M059J (cell line): Measurements from ENCODE around the gene TUBGCP6. TPM values are rescaled to one million over a fixed set of nuclear protein-coding genes. Genes with fewer than 3 reads are reported as not detected.

Source experiments
- DNase-seq: peaks from one replicate; pipeline ENCODE4 v3.0.0-alpha.2; 2012; ENCODE audit warnings: low read depth
- total RNA-seq: library from RNA; depleted of rRNA; stranded (reverse); fragments of >200 nt; shearing (Covaris generic); gene quantifications from 2 replicates; pipeline ENCODE4 v1.2.3, GENCODE V29; 2014

TUBGCP6 gene
- total RNA-seq, 1 experiment from 2014 or later: 12.5 TPM

GRCh38 chr22:50250555-50251476, 6.0 kb upstream of the TUBGCP6 start, which contains the start of gene HDAC10:
TSS of gene HDAC10 (minus strand) at chr22:50251265. CDS start at chr22:50251032, 233 bp downstream.
- DNase-seq: peak; percentile 71

- no peak for DNase-seq
Measured at GRCh38 chr22:50250249-50250554, 5.4 kb upstream of the TUBGCP6 start.

GRCh38 chr22:50249341-50250248, 4.8 kb upstream of the TUBGCP6 start:
- no peak for DNase-seq

GRCh38 chr22:50248196-50249081, 3.6 kb upstream of the TUBGCP6 start:
- no peak for DNase-seq

- DNase-seq: no peak
Measured at GRCh38 chr22:50247748-50248147, 2.9 kb upstream of the TUBGCP6 start.

GRCh38 chr22:50246242-50247175, 1.7 kb upstream of the TUBGCP6 start:
- no peak for DNase-seq

GRCh38 chr22:50245214-50246072, 620 bp upstream of the TUBGCP6 start:
- peak; percentile 14 for DNase-seq

- peak; percentile 17 for DNase-seq
Measured at GRCh38 chr22:50243685-50244419, 971 bp downstream of the TUBGCP6 start.

GRCh38 chr22:50242406-50242949, 2.3 kb downstream of the TUBGCP6 start:
- no peak for DNase-seq

- no peak for DNase-seq
Measured at GRCh38 chr22:50238755-50239154, 6.1 kb downstream of the TUBGCP6 start.

GRCh38 chr22:50236731-50237409, 8.0 kb downstream of the TUBGCP6 start:
- no peak for DNase-seq

GRCh38 chr22:50233223-50233622, 11.6 kb downstream of the TUBGCP6 start:
- DNase-seq: no peak

GRCh38 chr22:50232481-50233151, 12.2 kb downstream of the TUBGCP6 start:
- DNase-seq: no peak

GRCh38 chr22:50229370-50229769, 15.5 kb downstream of the TUBGCP6 start:
- no peak for DNase-seq

- no peak for DNase-seq
Measured at GRCh38 chr22:50228366-50228765, 16.5 kb downstream of the TUBGCP6 start.

- no peak for DNase-seq
Measured at GRCh38 chr22:50227579-50228215, 17.1 kb downstream of the TUBGCP6 start.

- DNase-seq: no peak
Measured at GRCh38 chr22:50226875-50227165, 18.0 kb downstream of the TUBGCP6 start.
